CD14-positive monocyte (primary cell): ENCODE measurements around the gene POLR2C. TPM values are rescaled to one million over a fixed set of nuclear protein-coding genes. Genes with fewer than 3 reads are reported as not detected.

Experiments used
- DNase-seq, 3 donors: peaks; one replicate each; pipeline ENCODE4 v3.0.0-alpha.2; 2011 to 2022
- H2AFZ ChIP-seq: 2 replicates; pipeline ENCODE4 v1.6.0; 2012; ENCODE audit warnings: mild to moderate bottlenecking, low read depth, low read length, inconsistent platforms; ENCODE audit not compliant: insufficient read depth, poor library complexity, severe bottlenecking
- H3K27ac ChIP-seq, 2 donors: 1 replicate in 1 of 2; 2 replicates in 1 of 2; pipeline ENCODE4 v1.5.1; 2012 to 2013; ENCODE audit warnings: low read length in 2 of 2, control low read depth in 1 of 2, inconsistent platforms in 1 of 2, low read depth in 1 of 2, mild to moderate bottlenecking in 1 of 2
- H3K27me3 ChIP-seq, 2 donors: one replicate each; pipeline versions ENCODE4 v1.6.0 to v1.6.1; 2011 to 2013; ENCODE audit warnings: low read length in 2 of 2; ENCODE audit not compliant: control insufficient read depth in 2 of 2, insufficient read depth in 2 of 2
- H3K36me3 ChIP-seq, 2 donors: replicated peaks in 1 of 2; 1 replicate in 1 of 2; 2 replicates in 1 of 2; pipeline versions ENCODE4 v1.5.1 to v1.6.1; 2012 to 2013; ENCODE audit warnings: low read length in 2 of 2, control low read depth in 1 of 2, inconsistent platforms in 1 of 2, mild to moderate bottlenecking in 1 of 2; ENCODE audit not compliant: insufficient read depth in 2 of 2, control insufficient read depth in 1 of 2
- H3K4me1 ChIP-seq, 2 donors: 1 replicate in 1 of 2; 2 replicates in 1 of 2; pipeline versions ENCODE4 v1.5.1 to v1.6.1; 2012 to 2013; ENCODE audit warnings: low read length in 2 of 2, control low read depth in 1 of 2, inconsistent platforms in 1 of 2, mild to moderate bottlenecking in 1 of 2, moderate library complexity in 1 of 2; ENCODE audit not compliant: insufficient read depth in 2 of 2, control insufficient read depth in 1 of 2
- H3K4me2 ChIP-seq: replicated peaks from 2 replicates; pipeline ENCODE3; 2012; ENCODE audit warnings: low read length, moderate library complexity, mild to moderate bottlenecking; ENCODE audit not compliant: poor library complexity, severe bottlenecking; ENCODE audit errors: extremely low read depth
- H3K4me3 ChIP-seq, 3 experiments: fragments of 200-600 bp in 1 of 3; sonication (generic) in 1 of 3; replicated peaks in 1 of 3; 1 replicate in 2 of 3; 2 replicates in 1 of 3; pipeline ENCODE4 v1.5.1; 2011 to 2013; ENCODE audit warnings: low read length in 3 of 3, mild to moderate bottlenecking in 3 of 3, control low read depth in 2 of 3, low read depth in 2 of 3, inconsistent platforms in 1 of 3, moderate library complexity in 1 of 3
- H3K79me2 ChIP-seq: 2 replicates; pipeline ENCODE4 v1.6.0; 2012; ENCODE audit warnings: mild to moderate bottlenecking, control low read depth, inconsistent platforms, low read length, moderate library complexity; ENCODE audit not compliant: insufficient read depth
- H3K9ac ChIP-seq: 2 replicates; pipeline ENCODE4 v1.6.0; 2017; ENCODE audit warnings: low read length, mild to moderate bottlenecking; ENCODE audit not compliant: insufficient read depth, poor library complexity, severe bottlenecking
- H3K9me3 ChIP-seq, 2 donors: replicated peaks in 1 of 2; 1 replicate in 1 of 2; 2 replicates in 1 of 2; pipeline versions ENCODE4 v1.5.1 to v1.6.1; 2012 to 2013; ENCODE audit warnings: low read length in 2 of 2, control low read depth in 1 of 2; ENCODE audit not compliant: control insufficient read depth in 1 of 2, insufficient read depth in 1 of 2
- H4K20me1 ChIP-seq: 2 replicates; pipeline ENCODE4 v1.6.0; 2012; ENCODE audit warnings: mild to moderate bottlenecking, low read length, control low read depth, moderate library complexity; ENCODE audit not compliant: insufficient read depth
- H3K27ac Mint-ChIP-seq, 7 donors: one replicate each; pipeline ENCODE4 v1.8.0; 2020; ENCODE audit warnings: mild to moderate bottlenecking in 7 of 7, mixed read lengths in 7 of 7, moderate library complexity in 6 of 7, inconsistent platforms in 2 of 7
- H3K27me3 Mint-ChIP-seq, 3 donors: one replicate each; pipeline ENCODE4 v1.8.0; 2021 to 2022; ENCODE audit warnings: low read depth in 3 of 3, mild to moderate bottlenecking in 3 of 3, mixed read lengths in 3 of 3, moderate library complexity in 3 of 3, inconsistent platforms in 1 of 3
- H3K36me3 Mint-ChIP-seq, 2 donors: one replicate each; pipeline ENCODE4 v1.8.0; 2020; ENCODE audit warnings: mixed read lengths in 2 of 2, inconsistent platforms in 1 of 2, mild to moderate bottlenecking in 1 of 2
- H3K4me1 Mint-ChIP-seq: one replicate; pipeline ENCODE4 v1.8.0; 2020; ENCODE audit warnings: mild to moderate bottlenecking, mixed read lengths
- H3K4me3 Mint-ChIP-seq, 2 donors: one replicate each; pipeline ENCODE4 v1.8.0; 2020; ENCODE audit warnings: mild to moderate bottlenecking in 2 of 2, mixed read lengths in 2 of 2, moderate library complexity in 1 of 2
- H3K9me3 Mint-ChIP-seq, 7 donors: one replicate each; pipeline ENCODE4 v1.8.0; 2020 to 2022; ENCODE audit warnings: mixed read lengths in 7 of 7, mild to moderate bottlenecking in 6 of 7, moderate library complexity in 6 of 7, inconsistent platforms in 2 of 7
- CTCF ChIP-seq: fragments of 200-600 bp; IDR thresholded peaks from one replicate; pipeline ENCODE4 v1.8.0; 2022; ENCODE audit warnings: antibody characterized with exemption, mild to moderate bottlenecking
- WGBS: methylation state at CpG from one replicate; pipeline ENCODE4 v1.1.5; 2013; ENCODE audit warnings: missing lambda C conversion rate; ENCODE audit not compliant: insufficient coverage; 5-methylcytosine and 5-hydroxymethylcytosine counted together
- intact Hi-C, 2 donors: fragments of 100-400 bp; cut with micrococcal nuclease; formaldehyde crosslinking; loops; one replicate each; pipeline versions ENCODE4 v1.15.0 to v1.15.1; 2023
- polyA plus RNA-seq, 3 donors: library from polyadenylated mRNA; depleted of rRNA in 1 of 3; unstranded in 2 of 3; stranded (reverse) in 1 of 3; fragments of 300-500 nt in 2 of 3; fragments of >200 nt in 1 of 3; fragmentation: Illumina TruSeq in 2 of 3; gene quantifications; 1 replicate in 2 of 3; 2 replicates in 1 of 3; pipeline ENCODE4 v1.2.3, GENCODE V29; 2012 to 2021

Gene POLR2C
- polyA plus RNA-seq, 3 donors, result 22.6 to 51.3 (median 24.4) TPM

GRCh38 chr16:57519796-57520360 is 57.4 kb downstream of the POLR2C start:
- intact Hi-C loops, result loop anchor here in 1 of 2 donors (5.0 kb wide), 1 partner anchor 218 kb away; no protein-coding TSS in a partner anchor
- Mint-ChIP-seq H3K4me1 (peaks cover 9% of the 10 kb centered on the region), H3K36me3 (no peaks in the 10 kb centered on the region), H3K9me3 (peaks cover 0 to 2% (median 0%) of the 10 kb centered on the region in 7 donors), H3K27ac (no peak overlapping the region), H3K4me3 (no peak overlapping the region), H3K27me3 (peaks cover 26 to 30% (median 26%) of the 10 kb centered on the region in 3 donors)
- H3K36me3 ChIP-seq, result no peaks in the 10 kb centered on the region
- no peak overlapping the region for H2AFZ ChIP-seq
- 25% methylated on average over 10 of the region's 10 CpGs for WGBS
- no peak overlapping the region for H3K4me2 ChIP-seq
- TF ChIP-seq CTCF, result peak; percentile 99
- H3K27me3 ChIP-seq, result peaks cover 0 to 4% of the 10 kb centered on the region in 2 donors
- no peaks in the 10 kb centered on the region for H4K20me1 ChIP-seq
- H3K9me3 ChIP-seq, result no peaks in the 10 kb centered on the region
- no peak overlapping the region for H3K27ac ChIP-seq
- peak; percentile 51 to 66 (median 63) for DNase-seq
- no peaks in the 10 kb centered on the region for H3K79me2 ChIP-seq
- H3K4me3 ChIP-seq, result no peak overlapping the region
- no peaks in the 10 kb centered on the region for H3K4me1 ChIP-seq
- no peak overlapping the region for H3K9ac ChIP-seq

Other genes starting within 250 kb of the POLR2C start
- 10 to 100 TPM; 35.4 to 84.6 (median 84.0) TPM for gene ARL2BP, start 217.4 kb upstream of the POLR2C start, polyA plus RNA-seq
- 1 to 10 TPM in 1 of 3 donors, under 1 TPM in 2; 0.52 to 1.2 (median 0.97) TPM for gene PLLP, start 178.0 kb upstream of the POLR2C start, polyA plus RNA-seq
- gene CCL22, start 103.9 kb upstream of the POLR2C start, polyA plus RNA-seq, result under 1 TPM; 0.04 to 0.18 (median 0.15) TPM
- not detected for gene CX3CL1, start 90.2 kb upstream of the POLR2C start, polyA plus RNA-seq
- not detected for gene CCL17, start 57.9 kb upstream of the POLR2C start, polyA plus RNA-seq
- gene CIAPIN1, start 15.3 kb upstream of the POLR2C start, polyA plus RNA-seq, result 10 to 100 TPM; 24.0 to 46.5 (median 42.1) TPM
- gene COQ9, start 15.2 kb upstream of the POLR2C start, polyA plus RNA-seq, result 10 to 100 TPM; 32.7 to 47.8 (median 38.4) TPM
- gene DOK4, start 23.8 kb downstream of the POLR2C start, polyA plus RNA-seq, result under 1 TPM in 2 of 3 donors, not detected in 1; 0.09 to 0.17 TPM
- gene CCDC102A, start 73.9 kb downstream of the POLR2C start, polyA plus RNA-seq, result not detected
- 1 to 10 TPM in 1 of 3 donors, under 1 TPM in 2; 0.91 to 1.2 (median 0.97) TPM for gene ADGRG5, start 80.0 kb downstream of the POLR2C start, polyA plus RNA-seq
- under 1 TPM; 0.07 to 0.39 (median 0.08) TPM for gene ADGRG1, start 166.0 kb downstream of the POLR2C start, polyA plus RNA-seq
- 1 to 10 TPM in 1 of 3 donors, under 1 TPM in 1, not detected in 1; 0.41 to 1.0 TPM for gene ADGRG3, start 205.6 kb downstream of the POLR2C start, polyA plus RNA-seq
- under 1 TPM in 2 of 3 donors, not detected in 1; 0.11 to 0.41 TPM for gene DRC7, start 232.1 kb downstream of the POLR2C start, polyA plus RNA-seq